Fibroblast of the aortic adventitia (primary cell): ENCODE results near the gene KCNK2. TPM values are rescaled to one million over a fixed set of nuclear protein-coding genes. Genes with fewer than 3 reads are reported as not detected.

Experiments used
- DNase-seq: peaks from one replicate; pipeline ENCODE4 v3.0.0-alpha.2; 2010; ENCODE audit warnings: low read depth
- H3K4me3 ChIP-seq: 2 replicates; pipeline ENCODE4 v1.5.1; 2011; ENCODE audit warnings: low read depth, mild to moderate bottlenecking, control low read depth, low read length, moderate library complexity
- CTCF ChIP-seq: IDR thresholded peaks from 2 replicates; pipeline ENCODE4 v1.5.1; 2011; ENCODE audit warnings: mild to moderate bottlenecking, low read length, control low read depth, inconsistent platforms; ENCODE audit not compliant: insufficient read depth
- total RNA-seq: library from RNA; depleted of rRNA; stranded (reverse); fragments of >200 nt; gene quantifications from 2 replicates; pipeline ENCODE4 v1.2.3, GENCODE V29; 2012; ENCODE audit warnings: low replicate concordance

KCNK2 gene
- total RNA-seq, 1 donor: 64.3 TPM

DNA sequence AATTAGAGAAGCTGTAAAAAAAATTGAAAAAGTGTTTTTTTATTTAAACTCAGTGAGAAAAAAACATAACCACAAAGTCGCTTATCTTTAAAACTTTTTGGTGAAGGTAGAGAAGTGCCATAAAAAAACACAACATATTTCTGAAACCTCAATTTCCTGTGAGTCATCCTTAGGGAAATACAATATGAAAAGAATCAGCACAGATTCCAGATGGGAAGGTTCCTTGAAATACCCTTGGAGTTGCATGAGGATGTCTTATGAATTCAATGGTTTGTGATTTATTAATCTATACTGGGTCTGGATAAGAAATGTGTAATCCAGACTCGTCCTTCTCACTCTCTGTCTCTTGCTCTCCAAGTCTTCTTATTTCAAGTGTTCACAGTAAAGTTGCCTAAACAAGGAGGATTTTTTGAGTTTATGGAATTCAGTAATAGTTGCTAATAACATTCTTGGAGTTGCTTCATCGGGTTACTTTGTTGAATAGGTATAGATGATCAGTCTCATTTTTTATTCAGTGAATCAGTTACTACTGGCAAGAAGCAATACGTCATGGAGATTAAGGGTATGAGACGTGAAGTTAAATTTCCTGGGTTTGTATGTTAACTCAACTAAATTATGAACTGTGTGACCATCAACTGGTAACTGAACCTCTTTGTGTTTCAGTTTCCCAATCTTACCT is 191.4 kb downstream of the KCNK2 start:
- no peak overlapping the region for H3K4me3 ChIP-seq
- peak; percentile 92 for DNase-seq
- TF ChIP-seq CTCF: no peak

- no peak for TF ChIP-seq CTCF
- no peak overlapping the region for H3K4me3 ChIP-seq
- no peak for DNase-seq
Observed at GRCh38 chr1:215276582-215276981, 194.0 kb downstream of the KCNK2 start.

DNA sequence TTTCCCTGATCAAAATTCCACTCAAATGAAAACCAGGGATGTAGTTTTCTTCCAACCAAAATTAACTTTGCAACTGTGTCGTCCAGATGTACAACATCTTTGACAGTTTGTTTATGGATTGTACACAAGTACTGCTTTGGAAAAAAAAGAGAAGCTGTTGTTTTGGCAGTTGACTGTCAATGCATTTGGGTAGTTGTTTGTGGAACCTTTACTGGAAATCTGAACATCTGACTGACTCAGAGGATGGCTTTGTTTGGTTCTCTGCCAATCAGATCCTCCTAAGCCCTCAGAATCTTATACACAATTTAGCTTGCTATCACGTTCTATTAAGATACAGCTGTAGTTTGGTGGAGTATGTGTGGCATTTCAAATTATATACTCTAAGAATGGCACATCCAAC is 195.0 kb downstream of the KCNK2 start:
- H3K4me3 ChIP-seq: no peak overlapping the region
- TF ChIP-seq CTCF: no peak
- peak; percentile 38 for DNase-seq

- H3K4me3 ChIP-seq: no peak overlapping the region
- no peak for TF ChIP-seq CTCF
- no peak for DNase-seq
Observed at GRCh38 chr1:215279682-215280081, 197.1 kb downstream of the KCNK2 start.

GRCh38 chr1:215282557-215282956 is 200.0 kb downstream of the KCNK2 start:
- peak; percentile 26 for DNase-seq
- no peak for TF ChIP-seq CTCF
- H3K4me3 ChIP-seq: no peak overlapping the region

GRCh38 chr1:215285013-215285800 is 202.7 kb downstream of the KCNK2 start:
- no peak for DNase-seq
- no peak for TF ChIP-seq CTCF
- H3K4me3 ChIP-seq: no peak overlapping the region
